Stimulated activated CD8-positive, alpha-beta memory T cell treated with anti-CD3 and anti-CD28 coated beads, Interleukin-4, amount 100 ng/mL, for 4 hours (primary cell): ENCODE data around the gene NTN1.

Experiments used
- DNase-seq, 2 donors: peaks; one replicate each; pipeline ENCODE4 v3.0.0-alpha.2; 2020; ENCODE audit warnings: low read depth in 2 of 2, low spot score in 1 of 2

NTN1 gene

GRCh38 chr17:9188367-9188766 lies 167.1 kb downstream of the NTN1 start:
- no peak for DNase-seq

GRCh38 chr17:9189870-9190269 lies 168.6 kb downstream of the NTN1 start:
- no peak for DNase-seq

- no peak for DNase-seq
Observed at GRCh38 chr17:9192010-9192409, 170.7 kb downstream of the NTN1 start.

GRCh38 chr17:9195411-9195810 lies 174.1 kb downstream of the NTN1 start:
- no peak for DNase-seq

- DNase-seq: no peak
Observed at GRCh38 chr17:9195961-9196670, 174.8 kb downstream of the NTN1 start.

- DNase-seq: no peak
Observed at GRCh38 chr17:9199571-9200551, 178.6 kb downstream of the NTN1 start.

GRCh38 chr17:9200699-9201359 lies 179.5 kb downstream of the NTN1 start:
- DNase-seq: no peak

GRCh38 chr17:9202532-9202931 lies 181.2 kb downstream of the NTN1 start:
- DNase-seq: no peak

GRCh38 chr17:9203771-9204425 lies 182.6 kb downstream of the NTN1 start:
- DNase-seq: no peak

- no peak for DNase-seq
Observed at GRCh38 chr17:9204637-9205329, 183.5 kb downstream of the NTN1 start.

- DNase-seq: no peak
Observed at GRCh38 chr17:9205520-9206409, 184.5 kb downstream of the NTN1 start.

GRCh38 chr17:9206410-9206703 lies 185.0 kb downstream of the NTN1 start:
- no peak for DNase-seq

- no peak for DNase-seq
Observed at GRCh38 chr17:9206741-9207332, 185.5 kb downstream of the NTN1 start.

- DNase-seq: no peak
Observed at GRCh38 chr17:9208381-9209105, 187.2 kb downstream of the NTN1 start.

GRCh38 chr17:9209347-9209746 lies 188.0 kb downstream of the NTN1 start:
- DNase-seq: no peak

GRCh38 chr17:9209781-9210370 lies 188.6 kb downstream of the NTN1 start:
- no peak for DNase-seq

GRCh38 chr17:9211133-9211765 lies 189.9 kb downstream of the NTN1 start:
- no peak for DNase-seq
